ENCODE measurements around the gene RGS3.

DNA sequence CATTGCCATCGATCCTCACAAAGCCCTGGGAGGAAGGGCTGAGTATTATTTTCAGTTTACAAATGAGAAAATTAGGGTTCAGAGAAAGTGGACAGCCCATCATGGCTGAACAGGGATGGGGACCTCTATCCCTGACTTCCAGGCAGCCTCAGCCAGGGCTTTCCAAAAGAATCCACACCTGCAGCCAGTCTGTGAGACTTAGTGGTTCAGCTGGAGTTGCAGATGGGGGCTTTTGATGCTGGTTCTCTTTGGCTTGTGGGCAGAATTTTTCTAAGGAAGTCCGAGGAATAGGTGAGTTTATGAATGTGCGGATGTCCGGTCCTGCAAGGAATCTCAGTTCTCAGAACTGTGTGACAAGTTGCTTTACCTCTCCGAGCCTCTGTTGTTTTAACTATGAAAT, 138.1 kb downstream of the RGS3 start:
- TF ChIP-seq POLR2A (IDR thresholded peaks at IDR 0.05) (no peak), CTCF (IDR thresholded peaks at IDR 0.05) (no peak)
